ENCODE measurements around the gene NUDCD3. TPM values are rescaled to one million over a fixed set of nuclear protein-coding genes. Genes with fewer than 3 reads are reported as not detected.

Gene NUDCD3
- total RNA-seq, 3 donors from 2014 or later = 68.4 to 80.3 (median 75.7) TPM

- H3K27me3 Mint-ChIP-seq (ENCODE audit: low read depth) = no peaks in the 10 kb centered on the region
- H3K9me3 Mint-ChIP-seq = no peaks in the 10 kb centered on the region
- peaks cover 2% of the 10 kb centered on the region for H3K4me1 Mint-ChIP-seq (ENCODE audit: low read depth)
- H3K36me3 Mint-ChIP-seq (ENCODE audit: insufficient read depth) = no peaks in the 10 kb centered on the region
- no peak for DNase-seq
- ATAC-seq = no peak
- no peak overlapping the region for H3K4me3 Mint-ChIP-seq
These were observed 112.6 kb downstream of the NUDCD3 start for GRCh38 chr7:44377681-44378421.

GRCh38 chr7:44377134-44377463 is 113.4 kb downstream of the NUDCD3 start:
- DNase-seq (no peak), ATAC-seq (no peak)
- H3K9me3 Mint-ChIP-seq = no peaks in the 10 kb centered on the region
- H3K36me3 Mint-ChIP-seq (ENCODE audit: insufficient read depth) = no peaks in the 10 kb centered on the region
- no peaks in the 10 kb centered on the region for H3K27me3 Mint-ChIP-seq (ENCODE audit: low read depth)
- peaks cover 4% of the 10 kb centered on the region for H3K4me1 Mint-ChIP-seq (ENCODE audit: low read depth)
- H3K4me3 Mint-ChIP-seq = no peak overlapping the region

DNA sequence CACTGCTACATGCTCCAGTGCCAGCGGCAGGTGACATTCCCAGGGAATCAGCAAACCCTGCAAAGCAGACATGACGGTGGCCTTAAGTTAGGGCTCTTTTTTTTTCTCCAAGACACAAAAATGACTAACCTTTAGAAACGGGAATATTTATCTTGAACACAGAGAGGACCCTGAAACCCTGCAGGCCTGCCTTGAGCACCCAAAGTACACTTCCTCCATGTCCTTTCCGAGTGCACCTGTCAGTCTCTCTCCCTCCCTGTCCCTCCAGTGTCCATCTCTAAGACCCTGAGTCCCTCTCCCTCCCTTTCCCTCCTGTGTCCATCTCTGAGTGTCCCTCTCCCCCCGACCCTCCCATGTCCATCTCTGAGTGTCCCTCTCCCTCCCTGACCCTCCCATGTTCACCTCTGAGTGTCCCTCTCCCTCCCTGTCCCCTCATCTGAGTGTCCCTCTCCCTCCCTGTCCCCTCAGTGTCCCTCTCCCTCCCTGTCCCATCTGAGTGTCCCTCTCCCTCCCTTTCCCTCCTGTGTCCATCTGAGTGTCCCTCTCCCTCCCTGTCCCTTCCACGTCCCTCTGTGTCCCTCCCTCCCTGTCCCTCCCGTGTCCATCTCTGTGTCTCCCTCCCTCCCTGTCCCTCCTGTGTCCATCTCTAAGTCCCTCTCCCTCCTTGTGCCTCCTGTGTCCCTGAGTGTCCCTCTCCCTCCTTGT is 113.9 kb downstream of the NUDCD3 start:
- ATAC-seq = no peak
- H3K9me3 Mint-ChIP-seq = no peaks in the 10 kb centered on the region
- no peaks in the 10 kb centered on the region for H3K27me3 Mint-ChIP-seq (ENCODE audit: low read depth)
- no peak overlapping the region for H3K4me3 Mint-ChIP-seq
- no peak for DNase-seq
- H3K36me3 Mint-ChIP-seq (ENCODE audit: insufficient read depth) = no peaks in the 10 kb centered on the region
- H3K4me1 Mint-ChIP-seq (ENCODE audit: low read depth) = peaks cover 4% of the 10 kb centered on the region

GRCh38 chr7:44375926-44376342 is 114.5 kb downstream of the NUDCD3 start:
- H3K4me3 Mint-ChIP-seq = no peak overlapping the region
- peaks cover 4% of the 10 kb centered on the region for H3K4me1 Mint-ChIP-seq (ENCODE audit: low read depth)
- no peak for DNase-seq
- no peaks in the 10 kb centered on the region for H3K9me3 Mint-ChIP-seq
- H3K27me3 Mint-ChIP-seq (ENCODE audit: low read depth) = peaks cover 2% of the 10 kb centered on the region
- no peak for ATAC-seq
- no peaks in the 10 kb centered on the region for H3K36me3 Mint-ChIP-seq (ENCODE audit: insufficient read depth)

DNA sequence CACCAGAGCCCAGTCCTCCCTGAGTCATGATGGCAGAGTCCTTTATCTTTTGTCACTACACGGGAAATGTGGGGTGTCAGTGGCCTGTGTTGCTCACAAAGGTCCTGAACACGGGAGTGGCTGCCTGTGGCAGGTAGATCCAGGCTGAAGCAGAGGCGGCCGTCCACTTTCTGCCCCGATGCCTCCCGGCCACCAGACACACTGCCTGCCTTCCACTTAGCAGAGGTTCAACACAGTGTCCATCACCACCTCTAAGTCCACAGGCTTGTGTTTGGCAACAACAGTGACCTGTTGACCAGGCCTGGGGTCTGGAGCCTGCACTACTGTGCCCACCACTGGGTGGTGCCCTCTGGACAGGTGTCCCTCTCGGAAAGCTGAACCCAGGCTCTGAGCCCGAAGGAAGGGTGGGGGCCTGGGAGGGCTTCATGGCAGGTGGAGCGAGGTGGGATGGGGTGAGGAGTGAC is 115.2 kb downstream of the NUDCD3 start:
- DNase-seq = no peak
- no peak overlapping the region for H3K4me3 Mint-ChIP-seq
- H3K4me1 Mint-ChIP-seq (ENCODE audit: low read depth) = peaks cover 4% of the 10 kb centered on the region
- H3K36me3 Mint-ChIP-seq (ENCODE audit: insufficient read depth) = no peaks in the 10 kb centered on the region
- ATAC-seq = no peak
- no peaks in the 10 kb centered on the region for H3K9me3 Mint-ChIP-seq
- peaks cover 3% of the 10 kb centered on the region for H3K27me3 Mint-ChIP-seq (ENCODE audit: low read depth)

GRCh38 chr7:44374007-44374763 is 116.3 kb downstream of the NUDCD3 start:
- Mint-ChIP-seq H3K27me3 (ENCODE audit: low read depth) (peaks cover 5% of the 10 kb centered on the region), H3K4me1 (ENCODE audit: low read depth) (peaks cover 9% of the 10 kb centered on the region), H3K9me3 (peaks cover 5% of the 10 kb centered on the region), H3K4me3 (no peak overlapping the region), H3K36me3 (ENCODE audit: insufficient read depth) (no peaks in the 10 kb centered on the region)
- ATAC-seq = no peak
- no peak for DNase-seq

DNA sequence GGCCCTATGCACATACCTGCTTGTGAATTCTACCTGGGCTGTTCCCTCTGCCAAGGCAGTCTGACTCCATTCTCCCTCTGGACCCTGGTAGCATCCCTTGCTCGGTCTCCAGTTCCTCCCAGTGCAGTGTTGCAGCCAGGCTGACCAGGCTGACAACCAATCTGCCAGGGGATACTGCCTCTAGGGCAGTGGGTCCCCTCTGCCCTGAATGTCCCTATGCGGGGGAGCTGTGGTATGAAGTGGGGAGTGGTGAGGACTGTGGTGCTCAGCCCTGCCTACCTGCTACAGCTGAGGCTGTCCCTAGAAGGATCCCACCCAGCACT is 117.1 kb downstream of the NUDCD3 start:
- Mint-ChIP-seq H3K36me3 (ENCODE audit: insufficient read depth) (no peaks in the 10 kb centered on the region), H3K27me3 (ENCODE audit: low read depth) (peaks cover 9% of the 10 kb centered on the region), H3K9me3 (peaks cover 9% of the 10 kb centered on the region), H3K4me3 (no peak overlapping the region), H3K4me1 (ENCODE audit: low read depth) (peaks cover 10% of the 10 kb centered on the region)
- DNase-seq (no peak), ATAC-seq (no peak)

GRCh38 chr7:44372560-44373417 is 117.7 kb downstream of the NUDCD3 start:
- Mint-ChIP-seq H3K4me3 (no peak overlapping the region), H3K36me3 (ENCODE audit: insufficient read depth) (no peaks in the 10 kb centered on the region), H3K4me1 (ENCODE audit: low read depth) (peaks cover 10% of the 10 kb centered on the region), H3K27me3 (ENCODE audit: low read depth) (peaks cover 13% of the 10 kb centered on the region), H3K9me3 (peaks cover 9% of the 10 kb centered on the region)
- ATAC-seq = no peak
- no peak for DNase-seq

DNA sequence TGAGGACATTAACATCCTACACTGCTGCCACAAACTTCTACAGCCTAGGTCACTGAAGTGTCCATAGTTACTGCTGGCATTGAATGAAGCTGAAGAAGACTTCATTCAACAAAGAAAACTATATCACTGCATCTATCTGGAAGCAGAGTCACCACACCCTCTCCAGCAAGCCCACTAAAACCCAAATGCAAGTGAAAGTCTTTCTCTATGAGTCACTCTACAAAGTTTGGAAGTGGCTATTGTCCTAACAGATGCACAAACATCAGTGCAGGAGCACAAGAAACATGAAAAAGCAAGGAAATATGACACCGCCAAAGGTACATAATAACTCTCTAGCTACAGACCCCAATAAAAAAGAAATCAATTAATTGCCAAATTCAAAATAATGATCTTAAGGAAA is 121.6 kb downstream of the NUDCD3 start:
- peaks cover 29% of the 10 kb centered on the region for H3K27me3 Mint-ChIP-seq (ENCODE audit: low read depth)

GRCh38 chr7:44368455-44368854 is 122.0 kb downstream of the NUDCD3 start:
- H3K27me3 Mint-ChIP-seq (ENCODE audit: low read depth) = peaks cover 29% of the 10 kb centered on the region
- H3K36me3 Mint-ChIP-seq (ENCODE audit: insufficient read depth) = no peaks in the 10 kb centered on the region
- no peak overlapping the region for H3K4me3 Mint-ChIP-seq
- H3K9me3 Mint-ChIP-seq = peaks cover 9% of the 10 kb centered on the region
- peaks cover 8% of the 10 kb centered on the region for H3K4me1 Mint-ChIP-seq (ENCODE audit: low read depth)
- DNase-seq (no peak), ATAC-seq (no peak)

More for the DNA sequence above, 121.6 kb downstream of the NUDCD3 start:
- Mint-ChIP-seq H3K4me1 (ENCODE audit: low read depth) (peaks cover 8% of the 10 kb centered on the region), H3K36me3 (ENCODE audit: insufficient read depth) (no peaks in the 10 kb centered on the region), H3K4me3 (no peak overlapping the region), H3K9me3 (peaks cover 9% of the 10 kb centered on the region)
- no peak for DNase-seq
- no peak for ATAC-seq

- no peak overlapping the region for H3K4me3 Mint-ChIP-seq
These were observed 122.9 kb downstream of the NUDCD3 start for GRCh38 chr7:44367475-44368043.

DNA sequence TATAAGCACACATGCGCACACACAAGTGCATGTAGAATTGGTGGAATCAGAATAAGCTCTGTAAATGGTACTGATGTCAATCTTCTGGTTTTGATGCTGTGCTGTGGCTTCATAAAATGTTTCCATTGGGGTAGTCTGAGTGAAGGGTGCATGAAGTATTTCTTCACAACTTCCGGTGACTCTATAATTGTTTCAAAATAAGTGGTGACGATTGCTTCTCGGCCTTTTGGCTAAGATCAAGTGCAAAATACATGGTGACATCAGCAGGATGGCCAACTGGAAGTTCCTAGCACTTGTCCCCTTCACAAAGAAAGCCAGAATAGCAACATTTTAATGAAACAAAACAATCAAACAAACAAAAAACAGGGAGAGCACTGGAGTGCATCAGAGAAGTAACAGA is 123.5 kb downstream of the NUDCD3 start:
- H3K4me3 Mint-ChIP-seq = no peak overlapping the region
- ATAC-seq (no peak), DNase-seq (no peak)
- H3K27me3 Mint-ChIP-seq (ENCODE audit: low read depth) = peaks cover 36% of the 10 kb centered on the region
- H3K4me1 Mint-ChIP-seq (ENCODE audit: low read depth) = peaks cover 6% of the 10 kb centered on the region
- H3K36me3 Mint-ChIP-seq (ENCODE audit: insufficient read depth) = no peaks in the 10 kb centered on the region
- peaks cover 9% of the 10 kb centered on the region for H3K9me3 Mint-ChIP-seq

More at GRCh38 chr7:44367475-44368043, 122.9 kb downstream of the NUDCD3 start:
- Mint-ChIP-seq H3K27me3 (ENCODE audit: low read depth) (peaks cover 31% of the 10 kb centered on the region), H3K9me3 (peaks cover 9% of the 10 kb centered on the region), H3K36me3 (ENCODE audit: insufficient read depth) (no peaks in the 10 kb centered on the region), H3K4me1 (ENCODE audit: low read depth) (peaks cover 8% of the 10 kb centered on the region)
- no peak for ATAC-seq
- no peak for DNase-seq

DNA sequence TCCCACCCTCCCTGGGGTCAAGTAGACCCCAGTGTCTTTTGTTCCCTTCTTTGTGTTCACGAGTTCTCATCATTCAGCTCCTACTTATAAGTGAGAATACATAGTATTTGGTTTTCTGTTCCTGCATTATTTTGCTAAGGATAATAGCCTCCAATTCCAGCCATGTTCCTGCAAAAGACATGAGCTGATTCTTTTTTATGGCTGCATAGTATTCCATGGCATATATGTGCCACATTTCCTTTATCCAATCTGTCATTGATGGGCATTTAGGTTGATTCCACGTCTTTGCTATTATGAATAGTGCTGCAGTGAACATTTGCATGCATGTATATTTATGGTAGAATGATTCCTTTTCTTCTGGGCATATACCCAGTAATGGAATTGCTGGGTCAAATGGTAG is 136.8 kb downstream of the NUDCD3 start:
- DNase-seq (no peak), ATAC-seq (no peak)
- Mint-ChIP-seq H3K27me3 (ENCODE audit: low read depth) (peaks cover 49% of the 10 kb centered on the region), H3K9me3 (peaks cover 22% of the 10 kb centered on the region), H3K36me3 (ENCODE audit: insufficient read depth) (no peaks in the 10 kb centered on the region), H3K4me3 (no peak overlapping the region), H3K4me1 (ENCODE audit: low read depth) (no peaks in the 10 kb centered on the region)

All from activated T-cell treated with anti-CD3 and anti-CD28 coated beads, Interleukin-2, amount 50 U/mL, for 4 hours (primary cell).